AG04450 (cell line): ENCODE data around the gene TRAF2. TPM values are rescaled to one million over a fixed set of nuclear protein-coding genes. Genes with fewer than 3 reads are reported as not detected.
"Not testable (repeated sequence)": the region's sequence is repeated elsewhere in the genome, so short reads cannot be mapped to it uniquely, and the experiment has no call there.

ENCODE experiments used
- CTCF ChIA-PET: fragments of 300-600, 350-600 bp; formaldehyde crosslinking; extraction: SDS; loops from one replicate; lab custom pipeline; 2022; ENCODE audit warnings: antibody characterized with exemption, inconsistent platforms; lab: Charles Lee
- POLR2A ChIA-PET: fragments of 350-600 bp; formaldehyde crosslinking; extraction: SDS; loops from one replicate; lab custom pipeline; 2021; ENCODE audit warnings: antibody characterized with exemption, inconsistent platforms; lab: Yijun Ruan, JAX
- DNase-seq: peaks from one replicate; pipeline ENCODE4 v3.0.0-alpha.2; 2011; ENCODE audit warnings: low read depth, low spot score
- H3K27ac ChIP-seq: one replicate; pipeline ENCODE4 v1.5.1; 2012; ENCODE audit warnings: low read depth, low read length, control low read depth
- H3K27me3 ChIP-seq: one replicate; pipeline ENCODE4 v1.6.0; 2012; ENCODE audit warnings: low read length; ENCODE audit not compliant: control insufficient read depth, insufficient read depth
- H3K4me3 ChIP-seq: 2 replicates; pipeline ENCODE4 v1.5.1; 2011; ENCODE audit warnings: mild to moderate bottlenecking, low read depth, low read length, control low read depth
- H3K9me3 ChIP-seq: 2 replicates; pipeline ENCODE4 v1.5.1; 2012; ENCODE audit warnings: low read length; ENCODE audit not compliant: control insufficient read depth, insufficient read depth
- CTCF ChIP-seq: IDR thresholded peaks from 2 replicates; pipeline ENCODE4 v1.5.1; 2011; ENCODE audit warnings: low read depth, low read length, control low read depth, inconsistent platforms
- polyA minus RNA-seq: library from RNA; depleted of rRNA, polyadenylated mRNA; stranded (reverse); fragments of >200 nt; gene quantifications from 2 replicates; pipeline ENCODE4 v1.2.3, GENCODE V29; 2011; rRNA and poly(A)+ RNA removed
- polyA plus RNA-seq: library from polyadenylated mRNA; depleted of rRNA; stranded (reverse); fragments of >200 nt; gene quantifications from 2 replicates; pipeline ENCODE4 v1.2.3, GENCODE V29; 2011; rRNA removed

The TRAF2 gene, protein sequence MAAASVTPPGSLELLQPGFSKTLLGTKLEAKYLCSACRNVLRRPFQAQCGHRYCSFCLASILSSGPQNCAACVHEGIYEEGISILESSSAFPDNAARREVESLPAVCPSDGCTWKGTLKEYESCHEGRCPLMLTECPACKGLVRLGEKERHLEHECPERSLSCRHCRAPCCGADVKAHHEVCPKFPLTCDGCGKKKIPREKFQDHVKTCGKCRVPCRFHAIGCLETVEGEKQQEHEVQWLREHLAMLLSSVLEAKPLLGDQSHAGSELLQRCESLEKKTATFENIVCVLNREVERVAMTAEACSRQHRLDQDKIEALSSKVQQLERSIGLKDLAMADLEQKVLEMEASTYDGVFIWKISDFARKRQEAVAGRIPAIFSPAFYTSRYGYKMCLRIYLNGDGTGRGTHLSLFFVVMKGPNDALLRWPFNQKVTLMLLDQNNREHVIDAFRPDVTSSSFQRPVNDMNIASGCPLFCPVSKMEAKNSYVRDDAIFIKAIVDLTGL
- polyA plus RNA-seq: 6.1 and 6.9 TPM in 2 replicates
- polyA minus RNA-seq: 8.3 and 10.5 TPM in 2 replicates

DNA sequence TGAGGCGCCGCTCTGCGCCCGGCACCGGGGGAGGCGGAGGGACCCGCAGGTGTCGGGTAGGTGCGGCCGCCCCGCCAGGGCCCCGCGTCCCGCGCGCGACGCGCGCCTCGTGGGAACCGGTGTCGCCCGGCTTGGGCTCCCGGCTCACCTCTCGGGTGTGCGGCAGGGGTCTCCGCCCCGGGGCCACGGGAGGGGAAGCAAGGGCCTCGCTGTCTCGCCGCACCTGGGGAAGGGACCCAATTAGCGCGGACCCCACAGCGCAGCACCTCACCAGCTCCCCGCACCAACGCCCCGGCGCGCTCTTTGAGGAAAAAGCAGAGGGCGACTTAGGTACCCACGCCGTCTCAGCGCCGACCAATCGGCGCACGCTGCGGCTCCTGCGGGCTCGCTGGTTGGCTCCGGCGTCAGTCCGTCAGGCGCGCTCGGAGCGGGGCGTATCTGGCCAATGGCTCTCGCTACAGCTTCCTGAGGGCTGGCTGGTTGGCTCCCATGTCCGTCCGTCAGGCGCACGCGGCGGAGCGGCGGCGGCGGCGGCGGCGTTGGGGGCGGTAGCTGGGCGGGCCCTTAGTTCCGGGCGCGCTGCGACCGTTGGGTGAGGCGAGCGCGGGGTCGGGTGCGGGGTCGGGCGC, at the start of gene TRAF2:
Gene TRAF2 (plus strand): TSS at position 567 of the 629 bp plus-strand sequence. CDS start 12,225 bp downstream, outside the sequence.
- no peak within 1 kb of the TSS for H3K27ac ChIP-seq
- CTCF ChIA-PET: interaction anchor here (0.7 kb wide), 1 partner anchor 58 kb away, joined by 3 read pairs; the partner anchor contains the start of gene FBXW5
- no peaks in the 10 kb centered on the region for H3K27me3 ChIP-seq
- H3K4me3 ChIP-seq: peak within 1 kb of the TSS; percentile 76
- peak; percentile 99 for DNase-seq
- TF ChIP-seq CTCF: no peak
- no peaks in the 10 kb centered on the region; the same call in 1 of the 2 replicates for H3K9me3 ChIP-seq
- POLR2A ChIA-PET: interaction anchor here (0.6 kb wide), 1 partner anchor 160 kb away, joined by 3 read pairs; no protein-coding TSS in a partner anchor

DNA sequence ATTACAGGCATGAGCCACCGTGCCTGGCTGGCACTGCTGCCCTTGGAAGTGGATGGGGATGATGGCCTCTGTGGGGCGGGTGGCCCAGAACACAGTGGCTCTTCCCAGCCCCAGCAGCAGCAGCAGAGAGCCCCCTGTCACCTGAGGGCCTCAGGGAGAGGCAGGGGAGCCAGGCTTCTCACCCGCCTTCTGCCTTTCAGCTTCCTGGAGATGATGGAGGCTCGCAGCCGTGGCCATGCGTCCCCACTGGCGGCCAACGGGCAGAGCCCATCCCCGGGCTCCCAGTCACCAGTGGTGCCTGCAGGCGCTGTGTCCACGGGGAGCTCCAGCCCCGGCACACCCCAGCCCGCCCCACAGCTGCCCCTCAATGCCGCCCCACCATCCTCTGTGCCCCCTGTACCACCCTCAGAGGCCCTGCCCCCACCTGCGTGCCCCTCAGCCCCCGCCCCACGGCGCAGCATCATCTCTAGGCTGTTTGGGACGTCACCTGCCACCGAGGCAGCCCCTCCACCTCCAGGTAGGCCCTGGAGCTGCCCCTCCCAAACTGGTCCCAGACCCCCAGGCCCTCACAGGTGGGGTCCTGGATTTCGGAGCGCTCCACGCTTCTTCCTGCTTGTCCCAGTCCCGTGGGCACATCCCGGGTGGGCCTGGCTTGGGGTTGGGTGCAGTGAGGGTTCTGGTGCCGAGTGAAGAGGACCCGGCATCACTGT, 49.0 kb upstream of the TRAF2 start:
- CTCF ChIA-PET: no interaction called here
- DNase-seq: no peak

DNA sequence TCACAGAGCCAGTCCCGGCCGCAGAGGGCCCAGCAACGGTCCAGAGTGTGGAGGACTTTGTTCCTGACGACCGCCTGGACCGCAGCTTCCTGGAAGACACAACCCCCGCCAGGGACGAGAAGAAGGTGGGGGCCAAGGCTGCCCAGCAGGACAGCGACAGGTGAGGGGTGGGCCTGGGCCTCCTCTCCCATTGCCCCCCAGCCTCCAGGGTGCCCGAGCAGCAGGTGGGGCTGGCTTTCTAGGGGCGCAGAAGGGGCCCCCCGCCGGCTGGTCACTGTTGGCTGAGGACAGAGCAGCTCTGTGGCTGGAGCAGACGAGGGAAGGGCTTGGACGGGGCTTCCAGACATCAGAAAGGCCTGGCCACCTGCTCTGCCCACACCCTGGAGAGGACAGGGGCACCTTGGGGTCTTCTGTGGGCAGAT, 48.4 kb upstream of the TRAF2 start:
- DNase-seq, H3K27me3 ChIP-seq, CTCF ChIA-PET, POLR2A ChIA-PET, H3K4me3 ChIP-seq, H3K27ac ChIP-seq, H3K9me3 ChIP-seq: not testable (repeated sequence)

More for the DNA sequence above, 49.0 kb upstream of the TRAF2 start:
- POLR2A ChIA-PET: no interaction called here
- Histone ChIP-seq H3K9me3 (no peaks in the 10 kb centered on the region; the same call in 1 of the 2 replicates), H3K4me3 (no peak overlapping the region), H3K27ac (no peak overlapping the region), H3K27me3 (no peaks in the 10 kb centered on the region)
- TF ChIP-seq CTCF: no peak

- ChIA-PET POLR2A (no interaction called here), CTCF (no interaction called here)
- no peak for TF ChIP-seq CTCF
- H3K27me3 ChIP-seq: no peaks in the 10 kb centered on the region
- no peak overlapping the region for H3K4me3 ChIP-seq
- H3K27ac ChIP-seq: no peak overlapping the region
- no peaks in the 10 kb centered on the region; the same call in 1 of the 2 replicates for H3K9me3 ChIP-seq
- DNase-seq: no peak
Observed at GRCh38 chr9:136838314-136839228, 47.7 kb upstream of the TRAF2 start.
